ENCODE data around the gene CAMSAP3. TPM values are rescaled to one million over a fixed set of nuclear protein-coding genes. Genes with fewer than 3 reads are reported as not detected.
A peak's percentile ranks its signal among the peaks of the same experiment; 100 is the strongest.

The CAMSAP3 gene
- total RNA-seq, 1 donor from 2014 or later, result 4.1 TPM

- peak overlapping the region; percentile 73 for H3K4me3 Mint-ChIP-seq (ENCODE audit: unreplicated experiment)
- Histone ChIP-seq H3K9me3 (ENCODE audit: insufficient read depth, low read depth, low read length) (no peaks in the 10 kb centered on the region), H3K27me3 (ENCODE audit: insufficient read depth, low read length) (no peaks in the 10 kb centered on the region), H3K4me3 (ENCODE audit: insufficient read depth, low read depth, low read length) (no peak overlapping the region), H3K36me3 (ENCODE audit: insufficient read depth, low read length) (no peaks in the 10 kb centered on the region), H3K4me1 (ENCODE audit: insufficient read depth, low read length) (no peaks in the 10 kb centered on the region), H3K79me2 (ENCODE audit: insufficient read depth, low read length) (no peaks in the 10 kb centered on the region), H4K20me1 (ENCODE audit: insufficient read depth, low read length) (no peaks in the 10 kb centered on the region), H2AFZ (ENCODE audit: low read depth, low read length) (no peak overlapping the region), H3K27ac (ENCODE audit: low read depth, low read length) (no peak overlapping the region), H3K4me2 (ENCODE audit: low read length) (no peak overlapping the region), H3K9ac (ENCODE audit: low read length) (no peak overlapping the region)
- H3K27me3 Mint-ChIP-seq (ENCODE audit: low read depth, unreplicated experiment), result no peaks in the 10 kb centered on the region
- no peak for TF ChIP-seq EZH2 (IDR thresholded peaks at IDR 0.05; ENCODE audit: insufficient read depth, low read length)
- TF ChIP-seq, protein P1, sequence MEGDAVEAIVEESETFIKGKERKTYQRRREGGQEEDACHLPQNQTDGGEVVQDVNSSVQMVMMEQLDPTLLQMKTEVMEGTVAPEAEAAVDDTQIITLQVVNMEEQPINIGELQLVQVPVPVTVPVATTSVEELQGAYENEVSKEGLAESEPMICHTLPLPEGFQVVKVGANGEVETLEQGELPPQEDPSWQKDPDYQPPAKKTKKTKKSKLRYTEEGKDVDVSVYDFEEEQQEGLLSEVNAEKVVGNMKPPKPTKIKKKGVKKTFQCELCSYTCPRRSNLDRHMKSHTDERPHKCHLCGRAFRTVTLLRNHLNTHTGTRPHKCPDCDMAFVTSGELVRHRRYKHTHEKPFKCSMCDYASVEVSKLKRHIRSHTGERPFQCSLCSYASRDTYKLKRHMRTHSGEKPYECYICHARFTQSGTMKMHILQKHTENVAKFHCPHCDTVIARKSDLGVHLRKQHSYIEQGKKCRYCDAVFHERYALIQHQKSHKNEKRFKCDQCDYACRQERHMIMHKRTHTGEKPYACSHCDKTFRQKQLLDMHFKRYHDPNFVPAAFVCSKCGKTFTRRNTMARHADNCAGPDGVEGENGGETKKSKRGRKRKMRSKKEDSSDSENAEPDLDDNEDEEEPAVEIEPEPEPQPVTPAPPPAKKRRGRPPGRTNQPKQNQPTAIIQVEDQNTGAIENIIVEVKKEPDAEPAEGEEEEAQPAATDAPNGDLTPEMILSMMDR (IDR thresholded peaks at IDR 0.05; ENCODE audit: insufficient read depth, low read depth, low read length), result no peak
- FAIRE-seq (no peak), DNase-seq (ENCODE audit: low read depth) (no peak)
- peaks cover 21% of the 10 kb centered on the region for H3K36me3 Mint-ChIP-seq (ENCODE audit: low read depth, unreplicated experiment)
- H3K9me3 Mint-ChIP-seq (ENCODE audit: unreplicated experiment), result no peaks in the 10 kb centered on the region
- H3K4me1 Mint-ChIP-seq (ENCODE audit: low read depth, unreplicated experiment), result peaks cover 3% of the 10 kb centered on the region
- peak overlapping the region; percentile 58 for H3K27ac Mint-ChIP-seq (ENCODE audit: unreplicated experiment)
These were observed 44.5 kb upstream of the CAMSAP3 start for GRCh38 chr19:7550987-7551761.

- no peak for DNase-seq (ENCODE audit: low read depth)
- Histone ChIP-seq H3K36me3 (ENCODE audit: insufficient read depth, low read length) (peaks cover 7% of the 10 kb centered on the region), H3K4me1 (ENCODE audit: insufficient read depth, low read length) (no peaks in the 10 kb centered on the region), H2AFZ (ENCODE audit: low read depth, low read length) (no peak overlapping the region), H3K79me2 (ENCODE audit: insufficient read depth, low read length) (no peaks in the 10 kb centered on the region), H3K27me3 (ENCODE audit: insufficient read depth, low read length) (no peaks in the 10 kb centered on the region), H3K4me3 (ENCODE audit: insufficient read depth, low read depth, low read length) (no peak overlapping the region), H3K4me2 (ENCODE audit: low read length) (no peak overlapping the region), H4K20me1 (ENCODE audit: insufficient read depth, low read length) (no peaks in the 10 kb centered on the region), H3K9me3 (ENCODE audit: insufficient read depth, low read depth, low read length) (no peaks in the 10 kb centered on the region), H3K9ac (ENCODE audit: low read length) (no peak overlapping the region), H3K27ac (ENCODE audit: low read depth, low read length) (no peak overlapping the region)
- H3K36me3 Mint-ChIP-seq (ENCODE audit: low read depth, unreplicated experiment), result peaks cover 27% of the 10 kb centered on the region
- TF ChIP-seq, protein P1 (IDR thresholded peaks at IDR 0.05; ENCODE audit: insufficient read depth, low read depth, low read length), result no peak
- TF ChIP-seq EZH2 (IDR thresholded peaks at IDR 0.05; ENCODE audit: insufficient read depth, low read length), result no peak
- no peak for FAIRE-seq
- peaks cover 3% of the 10 kb centered on the region for H3K4me1 Mint-ChIP-seq (ENCODE audit: low read depth, unreplicated experiment)
- no peaks in the 10 kb centered on the region for H3K27me3 Mint-ChIP-seq (ENCODE audit: low read depth, unreplicated experiment)
- H3K4me3 Mint-ChIP-seq (ENCODE audit: unreplicated experiment), result no peak overlapping the region
- H3K27ac Mint-ChIP-seq (ENCODE audit: unreplicated experiment), result peak overlapping the region; percentile 55
- H3K9me3 Mint-ChIP-seq (ENCODE audit: unreplicated experiment), result no peaks in the 10 kb centered on the region
These were observed 42.9 kb upstream of the CAMSAP3 start for GRCh38 chr19:7552781-7553180.

DNA sequence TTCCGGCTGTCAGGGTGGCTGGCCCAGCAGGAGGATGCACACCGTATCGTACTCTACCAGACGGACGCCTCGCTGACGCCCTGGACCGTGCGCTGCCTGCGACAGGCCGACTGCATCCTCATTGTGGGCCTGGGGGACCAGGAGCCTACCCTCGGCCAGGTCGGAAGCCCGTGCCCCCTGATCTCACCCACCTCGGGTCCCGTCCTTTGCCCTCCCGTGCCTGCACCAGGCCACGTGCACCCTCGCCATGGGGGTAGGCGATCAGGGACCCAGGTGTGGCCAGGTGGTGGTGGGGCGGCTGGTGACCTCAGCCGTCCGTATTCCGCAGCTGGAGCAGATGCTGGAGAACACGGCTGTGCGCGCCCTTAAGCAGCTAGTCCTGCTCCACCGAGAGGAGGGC is 41.1 kb upstream of the CAMSAP3 start:
- TF ChIP-seq, protein P1 (IDR thresholded peaks at IDR 0.05; ENCODE audit: insufficient read depth, low read depth, low read length), result no peak
- TF ChIP-seq EZH2 (IDR thresholded peaks at IDR 0.05; ENCODE audit: insufficient read depth, low read length), result no peak
- Histone ChIP-seq H4K20me1 (ENCODE audit: insufficient read depth, low read length) (no peaks in the 10 kb centered on the region), H2AFZ (ENCODE audit: low read depth, low read length) (no peak overlapping the region), H3K4me3 (ENCODE audit: insufficient read depth, low read depth, low read length) (no peak overlapping the region), H3K4me2 (ENCODE audit: low read length) (no peak overlapping the region), H3K4me1 (ENCODE audit: insufficient read depth, low read length) (no peaks in the 10 kb centered on the region), H3K9me3 (ENCODE audit: insufficient read depth, low read depth, low read length) (no peaks in the 10 kb centered on the region), H3K9ac (ENCODE audit: low read length) (no peak overlapping the region), H3K27ac (ENCODE audit: low read depth, low read length) (no peak overlapping the region), H3K79me2 (ENCODE audit: insufficient read depth, low read length) (no peaks in the 10 kb centered on the region), H3K27me3 (ENCODE audit: insufficient read depth, low read length) (no peaks in the 10 kb centered on the region), H3K36me3 (ENCODE audit: insufficient read depth, low read length) (peaks cover 11% of the 10 kb centered on the region)
- no peaks in the 10 kb centered on the region for H3K9me3 Mint-ChIP-seq (ENCODE audit: unreplicated experiment)
- no peak for DNase-seq (ENCODE audit: low read depth)
- no peaks in the 10 kb centered on the region for H3K27me3 Mint-ChIP-seq (ENCODE audit: low read depth, unreplicated experiment)
- no peak overlapping the region for H3K4me3 Mint-ChIP-seq (ENCODE audit: unreplicated experiment)
- peaks cover 35% of the 10 kb centered on the region for H3K36me3 Mint-ChIP-seq (ENCODE audit: low read depth, unreplicated experiment)
- no peak for FAIRE-seq
- H3K4me1 Mint-ChIP-seq (ENCODE audit: low read depth, unreplicated experiment), result peaks cover 3% of the 10 kb centered on the region
- H3K27ac Mint-ChIP-seq (ENCODE audit: unreplicated experiment), result no peak overlapping the region

Measured in astrocyte (in vitro differentiated cells and primary cell).